ENCODE data around the gene ZNF30. TPM values are rescaled to one million over a fixed set of nuclear protein-coding genes. Genes with fewer than 3 reads are reported as not detected.
A peak's percentile ranks its signal among the peaks of the same experiment; 100 is the strongest.
"Not testable (repeated sequence)": the region's sequence is repeated elsewhere in the genome, so short reads cannot be mapped to it uniquely, and the experiment has no call there.

ZNF30 gene
- polyA plus RNA-seq, 3 donors from 2014 or later: 3.7 to 6.2 (median 4.7) TPM

GRCh38 chr19:34983786-34984185 is 57.1 kb downstream of the ZNF30 start:
- Mint-ChIP-seq H3K27me3 (ENCODE audit: low read depth in 3 of 3) (peaks cover 0 to 7% (median 5%) of the 10 kb centered on the region in 3 donors), H3K4me3 (no peak overlapping the region), H3K36me3 (no peaks in the 10 kb centered on the region), H3K27ac (no peak overlapping the region), H3K9me3 (no peaks in the 10 kb centered on the region), H3K4me1 (peaks cover 10 to 12% of the 10 kb centered on the region in 2 donors)
- no peak for DNase-seq

GRCh38 chr19:34984287-34984686 is 57.6 kb downstream of the ZNF30 start:
- H3K4me1 Mint-ChIP-seq: peaks cover 10 to 12% of the 10 kb centered on the region in 2 donors
- no peaks in the 10 kb centered on the region for H3K36me3 Mint-ChIP-seq
- peaks cover 0 to 6% (median 2%) of the 10 kb centered on the region in 3 donors for H3K27me3 Mint-ChIP-seq (ENCODE audit: low read depth in 3 of 3)
- no peak overlapping the region for H3K4me3 Mint-ChIP-seq
- H3K9me3 Mint-ChIP-seq: no peaks in the 10 kb centered on the region
- no peak for DNase-seq
- no peak overlapping the region for H3K27ac Mint-ChIP-seq

- Mint-ChIP-seq H3K9me3 (no peaks in the 10 kb centered on the region), H3K27ac (peak overlapping the region in 5 of 6 donors; percentile 30 to 82 (median 39)), H3K4me1 (peaks cover 10 to 12% of the 10 kb centered on the region in 2 donors), H3K4me3 (peak overlapping the region in 3 of 5 donors; percentile 31 to 47 (median 45)), H3K27me3 (ENCODE audit: low read depth in 3 of 3) (peaks cover 0 to 3% (median 2%) of the 10 kb centered on the region in 3 donors), H3K36me3 (no peaks in the 10 kb centered on the region)
- peak in 1 of 3 donors; percentile 10 for DNase-seq
Observed at GRCh38 chr19:34985249-34986022, 58.7 kb downstream of the ZNF30 start.

- Mint-ChIP-seq H3K4me1 (peaks cover 10 to 12% of the 10 kb centered on the region in 2 donors), H3K36me3 (no peaks in the 10 kb centered on the region), H3K27ac (no peak overlapping the region), H3K27me3 (ENCODE audit: low read depth in 3 of 3) (peaks cover 2 to 4% (median 3%) of the 10 kb centered on the region in 3 donors), H3K9me3 (no peaks in the 10 kb centered on the region), H3K4me3 (no peak overlapping the region)
- no peak for DNase-seq
Observed at GRCh38 chr19:34988119-34988518, 61.4 kb downstream of the ZNF30 start.

- Mint-ChIP-seq H3K36me3 (no peaks in the 10 kb centered on the region), H3K4me3 (no peak overlapping the region), H3K27ac (no peak overlapping the region), H3K27me3 (ENCODE audit: low read depth in 3 of 3) (peaks cover 2 to 5% (median 3%) of the 10 kb centered on the region in 3 donors), H3K9me3 (no peaks in the 10 kb centered on the region), H3K4me1 (peaks cover 12 to 13% of the 10 kb centered on the region in 2 donors)
- DNase-seq: no peak
Observed at GRCh38 chr19:34989298-34989697, 62.6 kb downstream of the ZNF30 start.

GRCh38 chr19:34990578-34991192 is 64.0 kb downstream of the ZNF30 start:
- H3K36me3 Mint-ChIP-seq: no peaks in the 10 kb centered on the region
- no peak for DNase-seq
- no peaks in the 10 kb centered on the region for H3K9me3 Mint-ChIP-seq
- H3K27me3 Mint-ChIP-seq (ENCODE audit: low read depth in 3 of 3): peaks cover 3 to 5% (median 4%) of the 10 kb centered on the region in 3 donors
- H3K4me1 Mint-ChIP-seq: peaks cover 4 to 9% of the 10 kb centered on the region in 2 donors
- no peak overlapping the region for H3K27ac Mint-ChIP-seq
- peak overlapping the region in 1 of 5 donors; percentile 13 for H3K4me3 Mint-ChIP-seq

GRCh38 chr19:34991542-34992333 is 65.0 kb downstream of the ZNF30 start:
- Mint-ChIP-seq H3K36me3 (no peaks in the 10 kb centered on the region), H3K27me3 (ENCODE audit: low read depth in 3 of 3) (peaks cover 3 to 5% (median 4%) of the 10 kb centered on the region in 3 donors), H3K9me3 (peaks cover 0 to 2% (median 0%) of the 10 kb centered on the region in 6 donors), H3K27ac (no peak overlapping the region), H3K4me1 (peaks cover 0 to 7% of the 10 kb centered on the region in 2 donors), H3K4me3 (peak overlapping the region in 1 of 5 donors; percentile 76)
- no peak for DNase-seq

- not testable (repeated sequence) for H3K36me3 Mint-ChIP-seq; H3K9me3 Mint-ChIP-seq; DNase-seq; H3K27ac Mint-ChIP-seq; H3K27me3 Mint-ChIP-seq (ENCODE audit: low read depth in 3 of 3)
- peak overlapping the region in 1 of 5 donors; percentile 76 for H3K4me3 Mint-ChIP-seq
- H3K4me1 Mint-ChIP-seq: peaks cover 8 to 15% of the 10 kb centered on the region in 2 donors
Observed at GRCh38 chr19:34992582-34992981, 65.9 kb downstream of the ZNF30 start.

- no peaks in the 10 kb centered on the region for H3K36me3 Mint-ChIP-seq
- H3K27me3 Mint-ChIP-seq (ENCODE audit: low read depth in 3 of 3): peaks cover 3 to 9% (median 4%) of the 10 kb centered on the region in 3 donors
- peak overlapping the region in 2 of 6 donors; percentile 16 to 59 for H3K27ac Mint-ChIP-seq
- peak in 2 of 3 donors; percentile 26 to 35 for DNase-seq
- peaks cover 0 to 2% (median 0%) of the 10 kb centered on the region in 6 donors for H3K9me3 Mint-ChIP-seq
- H3K4me3 Mint-ChIP-seq: peak overlapping the region in 2 of 5 donors; percentile 13 to 52
- H3K4me1 Mint-ChIP-seq: peaks cover 21 to 27% of the 10 kb centered on the region in 2 donors
Observed at GRCh38 chr19:34994286-34994642, 67.6 kb downstream of the ZNF30 start.

Other genes starting within 250 kb of the ZNF30 start
- gene SCGB2B2, start 249.7 kb upstream of the ZNF30 start, polyA plus RNA-seq: under 1 TPM in 1 of 3 donors, not detected in 2; 0.09 TPM
- 10 to 100 TPM in 2 of 3 donors, 1 to 10 TPM in 1; 8.8 to 14.5 (median 11.2) TPM for gene ZNF302, start 249.2 kb upstream of the ZNF30 start, polyA plus RNA-seq
- 10 to 100 TPM in 2 of 3 donors, 1 to 10 TPM in 1; 10.0 to 16.0 (median 10.1) TPM for gene ZNF181, start 192.7 kb upstream of the ZNF30 start, polyA plus RNA-seq
- 1 to 10 TPM; 4.0 to 8.9 (median 8.8) TPM for gene ZNF599, start 153.7 kb upstream of the ZNF30 start, polyA plus RNA-seq
- 10 to 100 TPM in 2 of 3 donors, 1 to 10 TPM in 1; 8.4 to 17.2 (median 10.6) TPM for gene ZNF792, start 37.3 kb downstream of the ZNF30 start, polyA plus RNA-seq
- gene GRAMD1A, start 73.4 kb downstream of the ZNF30 start, polyA plus RNA-seq: 10 to 100 TPM in 1 of 3 donors, 1 to 10 TPM in 2; 6.7 to 19.1 (median 7.8) TPM
- gene SCN1B, start 103.6 kb downstream of the ZNF30 start, polyA plus RNA-seq: under 1 TPM; 0.27 to 0.83 (median 0.58) TPM
- not detected for gene HPN, start 114.8 kb downstream of the ZNF30 start, polyA plus RNA-seq
- gene FXYD3, start 188.9 kb downstream of the ZNF30 start, polyA plus RNA-seq: not detected
- gene LGI4, start 208.2 kb downstream of the ZNF30 start, polyA plus RNA-seq: not detected
- gene FXYD1, start 211.9 kb downstream of the ZNF30 start, polyA plus RNA-seq: under 1 TPM in 2 of 3 donors, not detected in 1; 0.53 to 0.83 TPM
- 1 to 10 TPM; 2.1 to 4.1 (median 2.5) TPM for gene FXYD7, start 216.4 kb downstream of the ZNF30 start, polyA plus RNA-seq
- gene FXYD5, start 227.8 kb downstream of the ZNF30 start, polyA plus RNA-seq: 100 to 1,000 TPM; 262 to 427 (median 346) TPM